H1 (cell line): Measurements from ENCODE around the gene FAT2. TPM values are rescaled to one million over a fixed set of nuclear protein-coding genes. Genes with fewer than 3 reads are reported as not detected.

Source experiments
- ASH2L ChIP-seq: fragments of 200-600, 300-600 bp; sonication (generic); IDR thresholded peaks from one replicate; pipeline ENCODE4 v1.7.1; 2017; ENCODE audit warnings: low read length
- CHD1 ChIP-seq: IDR thresholded peaks from 2 replicates; pipeline ENCODE4 v1.6.1; 2012; ENCODE audit warnings: low read depth, low read length, improper control_type of control experiment
- CHD7 ChIP-seq: fragments of 300-600 bp; sonication (generic); IDR thresholded peaks from 2 replicates; pipeline ENCODE4 v1.7.1; 2012; ENCODE audit warnings: low read length, moderate library complexity, mild to moderate bottlenecking, inconsistent platforms; ENCODE audit not compliant: insufficient replicate concordance
- JUND ChIP-seq: IDR thresholded peaks from 2 replicates; pipeline ENCODE4 v1.6.1; 2011; ENCODE audit warnings: mild to moderate bottlenecking, improper control_type of control experiment, low read length
- KDM1A ChIP-seq: fragments of 200-600, 300-600 bp; sonication (generic); IDR thresholded peaks from 2 replicates; pipeline ENCODE4 v1.7.1; 2016; ENCODE audit warnings: mild to moderate bottlenecking, low read length, borderline replicate concordance
- SIX5 ChIP-seq: IDR thresholded peaks from 2 replicates; pipeline ENCODE4 v1.6.1; 2011; ENCODE audit warnings: mild to moderate bottlenecking, low read depth, low read length
- SP1 ChIP-seq: IDR thresholded peaks from 2 replicates; pipeline ENCODE4 v1.6.1; 2011; ENCODE audit warnings: low read depth, low read length
- polyA plus RNA-seq, 7 experiments: library from polyadenylated mRNA; depleted of rRNA in 3 of 7; stranded (reverse) in 5 of 7; unstranded in 2 of 7; fragments of >200 nt in 5 of 7; fragments of 200-250 nt in 2 of 7; gene quantifications; 1 replicate in 5 of 7; 2 replicates in 1 of 7; 4 replicates in 1 of 7; pipeline versions ENCODE4 v1.2.1 to v1.2.3, GENCODE V29; 2011 to 2013; ENCODE audit warnings: missing spikeins in 2 of 7, mixed read lengths in 2 of 7
- total RNA-seq: library from RNA; stranded (reverse); fragmentation: NEBNext Ultra II Directional; extraction: Animal tissue kit (Norgen Biotek cat#: 25700); gene quantifications from 2 replicates; pipeline ENCODE4 v1.2.1, GENCODE V29; 2021

The FAT2 gene
- total and polyA plus RNA-seq, 2 of the 8 experiments (the other 6 are each of a cell fraction or from before 2014, with no cell fraction given), result 0.12 to 0.30 TPM

DNA sequence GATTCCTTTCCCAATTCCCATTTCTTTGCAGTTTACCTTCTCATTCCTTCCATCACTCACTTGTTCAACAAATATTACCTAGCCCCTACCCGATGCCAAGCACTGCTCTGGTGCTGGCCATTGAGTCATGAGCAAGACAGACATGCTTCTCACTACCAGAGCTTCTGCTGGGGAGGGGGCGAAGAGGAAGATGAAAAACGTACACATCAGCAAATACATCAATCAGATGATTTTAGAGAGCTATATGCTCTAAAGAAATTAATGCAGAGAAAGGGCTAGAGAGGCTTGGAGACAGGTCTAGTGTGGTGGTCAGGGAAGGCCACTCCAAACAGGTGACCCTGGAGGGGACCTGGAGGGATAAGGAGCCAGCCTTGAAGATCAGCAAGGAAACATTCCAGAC, 14.4 kb upstream of the FAT2 start (continued):
- TF ChIP-seq CHD7 (no peak), KDM1A (no peak), ASH2L (no peak), SP1 (no peak), JUND (no peak), CHD1 (no peak), SIX5 (no peak)
